HG03135 (cell line): ENCODE results near the gene RNF212.
"Not testable (repeated sequence)": the region's sequence is repeated elsewhere in the genome, so short reads cannot be mapped to it uniquely, and the experiment has no call there.

Source experiments
- ATAC-seq: cut with Tn5 transposase; IDR thresholded peaks from one replicate; pipeline ENCODE4 v1.9.1; 2021; ENCODE audit warnings: mild to moderate bottlenecking, moderate library complexity; ENCODE audit not compliant: unreplicated experiment

RNF212 gene

GRCh38 chr4:1069394-1069793 lies 44.0 kb downstream of the RNF212 start:
- ATAC-seq, result no peak

GRCh38 chr4:1065732-1066131 lies 47.6 kb downstream of the RNF212 start:
- ATAC-seq, result no peak

DNA sequence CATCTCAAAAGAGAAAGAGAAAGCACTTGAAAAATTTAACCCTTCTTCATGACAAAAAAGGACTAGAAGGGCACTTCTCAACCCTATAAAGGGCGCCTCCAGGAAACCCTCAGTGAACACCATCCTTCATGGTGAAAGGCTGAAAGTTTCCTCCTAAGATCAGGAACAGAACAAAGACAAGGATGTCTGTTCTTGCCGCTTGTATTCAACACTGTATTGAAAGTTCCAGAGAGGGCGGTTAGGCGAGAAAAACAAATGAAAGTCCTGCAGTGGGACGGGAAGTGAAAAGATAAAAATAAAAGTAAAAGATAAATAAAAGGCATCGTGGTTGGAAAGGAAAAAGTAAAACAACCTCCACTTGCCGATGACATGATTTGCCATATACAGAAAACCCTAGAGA lies 50.9 kb downstream of the RNF212 start:
- ATAC-seq, result no peak

- ATAC-seq, result no peak
Observed at GRCh38 chr4:1061760-1062159, 51.6 kb downstream of the RNF212 start.

DNA sequence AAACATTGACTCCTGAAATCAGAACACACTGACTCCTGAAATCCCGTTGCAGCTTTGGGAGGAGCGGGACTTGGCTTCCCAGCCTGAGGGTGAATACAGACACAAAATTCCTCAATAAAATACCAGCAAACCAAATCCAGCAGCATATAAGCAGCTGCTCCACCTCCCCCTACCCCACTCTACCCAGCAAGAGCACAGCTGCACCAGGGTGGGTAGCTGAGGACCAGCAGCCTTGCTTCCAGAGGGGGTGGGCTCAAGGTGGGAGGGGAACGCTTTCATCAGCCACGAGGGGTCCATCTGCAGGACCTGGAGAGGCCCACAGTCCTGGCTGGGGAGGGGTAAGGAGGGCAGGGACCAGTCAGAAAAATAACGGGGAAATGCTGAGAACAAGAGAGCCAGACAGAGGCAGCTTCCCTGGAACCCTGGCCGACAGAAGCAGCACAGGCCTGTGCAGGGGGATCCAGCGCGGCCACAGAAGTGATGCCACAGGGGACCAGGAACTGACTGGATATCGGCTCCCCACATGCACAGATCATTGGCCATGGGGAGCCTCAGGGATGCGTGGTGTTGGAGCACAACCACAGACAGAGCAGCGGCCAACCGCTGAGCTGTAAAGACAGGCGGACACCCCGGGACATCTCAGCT lies 52.2 kb downstream of the RNF212 start:
- no peak for ATAC-seq

- ATAC-seq, result no peak
Observed at GRCh38 chr4:1060621-1061020, 52.7 kb downstream of the RNF212 start.

GRCh38 chr4:1060121-1060520 lies 53.2 kb downstream of the RNF212 start:
- ATAC-seq, result no peak

DNA sequence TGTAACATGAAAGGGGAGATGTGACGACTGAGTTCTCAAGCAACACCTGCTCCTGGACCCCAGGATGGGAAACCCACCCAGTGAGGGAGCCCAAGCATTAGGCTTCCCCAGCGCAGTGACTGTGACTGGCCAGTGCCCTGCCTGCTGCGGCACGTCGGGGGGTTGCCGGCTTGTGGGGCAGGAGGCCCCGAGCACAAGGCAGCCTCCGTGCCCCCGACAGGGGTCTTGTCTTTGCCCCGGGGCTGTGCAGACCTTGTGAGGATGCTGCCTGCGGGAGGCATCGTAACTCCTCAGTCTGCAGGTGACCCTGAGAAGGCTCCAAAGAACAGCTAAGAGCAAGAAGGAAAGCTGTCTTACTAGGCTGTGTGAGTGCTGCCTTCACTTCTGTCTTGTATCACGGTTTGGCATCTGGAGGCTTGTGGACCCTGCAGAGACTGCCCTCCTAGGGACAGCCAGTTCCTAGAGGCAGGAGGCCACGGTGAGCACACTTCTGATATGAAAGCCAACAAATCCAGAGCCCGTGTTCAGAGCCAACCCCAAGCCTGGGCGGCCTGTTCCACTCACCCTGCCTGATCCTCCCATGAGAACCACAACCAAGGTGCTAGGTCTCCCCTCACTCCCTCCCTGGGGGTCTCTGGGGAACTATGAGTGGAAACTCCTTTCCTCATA lies 54.2 kb downstream of the RNF212 start:
- no peak for ATAC-seq

GRCh38 chr4:1058198-1058996 lies 55.0 kb downstream of the RNF212 start:
- no peak for ATAC-seq

DNA sequence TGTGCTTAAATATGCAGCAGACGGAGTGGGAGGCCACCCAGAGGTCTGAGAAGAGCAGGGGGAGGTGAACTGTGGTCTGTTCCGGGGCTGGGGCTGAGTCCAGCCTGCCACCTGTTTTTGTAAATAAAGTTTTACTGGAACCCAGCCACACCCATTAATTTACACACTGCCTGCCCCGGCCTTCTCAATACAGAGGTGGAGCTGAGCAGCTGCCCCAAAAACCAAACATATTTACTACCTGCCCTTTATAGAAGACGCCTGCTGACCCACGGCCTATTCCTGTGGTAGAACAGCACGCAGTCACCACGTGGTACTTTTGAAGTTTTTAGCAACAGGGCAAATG lies 56.0 kb downstream of the RNF212 start:
- no peak for ATAC-seq

GRCh38 chr4:1056671-1057402 lies 56.5 kb downstream of the RNF212 start:
- ATAC-seq, result no peak

DNA sequence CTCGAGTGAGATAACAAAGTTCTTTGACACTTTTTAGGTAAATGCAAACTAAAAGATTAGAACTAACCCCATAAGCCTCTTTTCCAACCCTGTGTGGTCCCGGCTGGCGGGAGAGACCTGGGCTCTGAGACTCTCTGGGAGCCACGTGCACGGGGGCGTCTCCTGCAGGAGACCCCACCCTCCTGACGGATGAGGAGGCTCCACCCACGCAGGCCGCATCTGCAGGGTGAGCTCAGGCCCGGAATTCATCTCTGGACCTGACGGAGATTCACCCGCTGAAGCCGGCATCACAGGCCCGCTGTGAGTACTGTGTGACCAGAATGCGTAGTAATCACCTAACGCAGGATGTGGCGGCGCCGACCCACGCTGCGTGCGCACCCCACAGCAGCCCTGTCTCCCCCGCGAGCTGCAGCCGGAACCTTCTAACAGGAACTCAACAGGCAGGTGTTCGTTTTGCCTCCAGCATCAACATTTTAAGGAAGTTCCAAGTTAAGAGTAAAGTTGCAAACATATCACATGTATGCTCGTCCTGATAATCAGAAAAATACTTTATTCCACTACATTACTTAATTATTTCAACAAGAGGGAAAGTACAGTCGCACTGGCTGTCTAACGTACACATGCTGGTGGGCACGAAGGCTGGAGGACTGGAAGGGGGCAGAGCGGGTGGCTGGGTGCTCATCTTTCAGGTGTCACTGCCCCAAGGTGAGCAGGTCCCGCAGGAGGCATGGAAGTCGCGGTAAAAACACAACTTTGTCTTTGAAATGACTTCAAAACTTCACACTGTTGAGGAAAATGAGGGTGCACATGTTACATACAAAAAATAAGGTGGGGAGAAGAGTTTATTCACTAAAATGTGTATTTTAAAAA lies 57.4 kb downstream of the RNF212 start:
- ATAC-seq, result no peak

DNA sequence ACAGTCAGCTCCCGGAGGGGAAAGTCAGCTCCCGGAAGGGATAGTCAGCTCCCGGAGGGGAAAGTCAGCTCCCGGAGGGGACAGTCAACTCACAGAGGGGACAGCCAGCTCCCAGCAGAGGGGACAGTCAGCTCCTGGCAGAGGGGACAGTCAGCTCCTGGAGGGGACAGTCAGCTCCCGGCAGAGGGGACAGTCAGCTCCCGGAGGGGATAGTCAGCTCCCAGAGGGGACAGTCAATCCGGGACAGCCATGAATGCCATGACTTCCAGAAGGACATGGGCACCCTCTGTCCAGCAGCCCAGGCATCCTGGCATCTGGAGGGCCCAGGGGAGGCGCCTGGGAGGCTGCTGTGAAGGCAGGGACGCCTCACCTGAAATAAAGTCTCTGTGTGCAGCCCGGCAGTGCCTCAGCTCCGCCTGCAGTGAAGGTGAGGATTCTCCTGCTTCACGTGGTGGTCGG lies 58.1 kb downstream of the RNF212 start:
- ATAC-seq, result not testable (repeated sequence)

GRCh38 chr4:1054696-1055242 lies 58.6 kb downstream of the RNF212 start:
- ATAC-seq, result not testable (repeated sequence)

- not testable (repeated sequence) for ATAC-seq
Observed at GRCh38 chr4:1053891-1054290, 59.5 kb downstream of the RNF212 start.

GRCh38 chr4:1053080-1053661 lies 60.2 kb downstream of the RNF212 start:
- ATAC-seq, result no peak

DNA sequence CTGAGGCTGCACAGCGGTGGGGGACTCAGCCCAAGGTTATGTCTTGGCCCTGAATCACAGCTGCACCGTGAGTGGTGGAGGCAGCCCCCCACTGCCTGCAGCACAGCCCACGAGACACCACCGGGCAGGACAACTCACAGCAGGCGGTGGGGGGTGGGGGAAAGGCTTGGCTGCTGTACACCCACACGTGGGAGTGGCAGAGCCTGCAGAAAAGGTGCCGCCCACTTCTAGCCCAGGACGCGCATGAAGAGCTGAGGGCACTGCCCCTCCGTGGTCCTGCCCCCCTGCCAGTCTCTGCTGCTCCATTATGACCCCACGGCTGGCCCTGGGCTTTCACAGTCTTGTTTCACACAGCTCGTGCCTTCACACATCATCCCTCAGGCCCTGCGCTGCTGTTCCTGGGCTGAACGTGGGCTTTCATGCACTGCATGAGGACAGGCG lies 61.1 kb downstream of the RNF212 start:
- no peak for ATAC-seq

DNA sequence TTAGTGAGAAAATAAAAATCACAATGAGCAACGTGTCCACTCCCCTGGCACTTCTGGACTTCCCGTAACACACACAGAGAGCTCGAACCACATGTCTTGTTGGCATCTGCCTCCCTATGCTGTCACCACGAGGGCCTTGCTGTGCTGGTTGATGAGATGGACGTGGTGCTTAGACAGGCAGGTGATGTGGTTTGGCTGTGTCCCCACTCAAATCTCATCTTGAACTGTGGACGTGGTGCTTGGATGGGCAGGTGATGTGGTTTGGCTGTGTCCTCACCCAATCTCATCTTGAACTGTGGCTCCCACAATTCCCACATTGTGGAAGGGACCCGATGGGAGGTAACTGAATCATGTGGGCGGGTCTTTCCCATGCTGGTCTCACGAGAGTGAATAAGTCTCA lies 61.9 kb downstream of the RNF212 start:
- no peak for ATAC-seq

GRCh38 chr4:1050486-1051213 lies 62.7 kb downstream of the RNF212 start:
- ATAC-seq, result no peak
